HG02642 (cell line): ENCODE results near the gene CCNL1.
"Not testable (repeated sequence)": the region's sequence is repeated elsewhere in the genome, so short reads cannot be mapped to it uniquely, and the experiment has no call there.

Source experiments
- ATAC-seq: cut with Tn5 transposase; IDR thresholded peaks from one replicate; pipeline ENCODE4 v1.9.1; 2021; ENCODE audit warnings: mild to moderate bottlenecking; ENCODE audit not compliant: unreplicated experiment, poor library complexity

CCNL1 gene

DNA sequence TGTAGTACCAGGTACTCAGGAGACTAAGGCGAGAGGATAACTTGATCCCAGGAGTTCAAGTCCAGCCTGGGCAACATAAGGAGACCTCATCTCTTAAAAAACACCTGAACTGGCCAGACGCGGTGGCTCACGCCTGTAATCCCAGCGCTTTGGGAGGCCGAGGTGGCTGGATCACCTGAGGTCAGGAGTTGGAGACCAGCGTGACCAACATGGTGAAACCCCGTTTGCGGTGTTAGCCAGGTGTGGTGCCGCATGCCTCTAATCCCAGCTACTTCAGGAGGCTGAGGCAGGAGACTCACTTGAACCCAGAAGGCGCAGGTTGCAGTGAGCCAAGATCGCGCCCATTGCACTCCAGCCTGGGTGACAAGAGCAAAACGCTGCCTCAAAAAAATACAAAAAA is 13.4 kb upstream of the CCNL1 start:
- ATAC-seq = not testable (repeated sequence)

DNA sequence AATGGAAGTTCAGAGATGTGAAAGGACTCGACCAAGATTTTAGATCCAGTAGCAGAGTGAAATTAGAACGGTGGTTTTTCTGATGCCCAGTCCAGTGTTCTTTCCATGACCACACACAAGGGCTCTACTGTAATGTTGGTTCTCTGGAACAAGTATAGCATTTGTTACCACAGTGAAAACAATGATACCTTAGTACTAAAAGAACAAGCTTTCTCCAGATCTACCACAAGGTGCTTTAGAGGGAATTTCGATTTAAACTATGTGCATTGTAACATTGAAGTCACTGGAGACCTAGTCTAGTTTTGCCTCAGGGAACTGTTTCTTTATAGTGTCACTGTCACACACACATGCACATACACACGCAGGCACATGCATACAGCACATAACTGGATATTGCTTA is 12.8 kb upstream of the CCNL1 start:
- no peak for ATAC-seq

GRCh38 chr3:157170861-157171260 is 10.9 kb upstream of the CCNL1 start:
- no peak for ATAC-seq

DNA sequence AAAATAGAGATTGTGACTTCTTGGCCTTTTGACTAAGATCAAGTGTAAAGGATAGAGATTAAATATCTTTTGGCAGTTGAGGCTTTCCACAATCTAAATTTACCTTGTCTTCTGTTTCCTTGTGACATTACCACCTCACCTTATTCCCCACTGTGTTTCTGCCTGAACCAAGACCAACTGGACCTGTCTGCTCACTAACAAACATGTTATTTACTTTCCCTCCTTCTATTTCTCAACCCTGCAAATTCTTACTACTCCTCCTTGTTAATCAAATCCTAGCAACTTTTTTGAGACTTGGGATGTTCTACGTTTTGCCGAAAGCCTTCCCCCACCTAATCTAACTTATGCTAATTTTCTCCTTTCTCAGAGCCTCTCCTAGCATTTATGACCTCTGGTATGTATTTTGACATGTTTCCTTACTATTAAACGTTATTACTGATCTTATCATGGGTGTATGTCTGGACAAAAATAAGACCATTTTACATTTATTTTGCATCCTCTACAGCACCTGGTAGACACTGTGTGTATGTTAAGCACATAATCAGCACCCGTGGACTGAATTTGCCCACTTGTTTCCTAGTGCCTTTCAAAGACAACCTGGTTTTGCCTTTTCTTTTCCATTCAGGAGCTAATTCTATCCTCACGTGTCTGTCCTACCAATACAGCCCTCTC is 7.6 kb upstream of the CCNL1 start:
- ATAC-seq = no peak

GRCh38 chr3:157166561-157166960 is 6.6 kb upstream of the CCNL1 start:
- peak; percentile 73 for ATAC-seq

DNA sequence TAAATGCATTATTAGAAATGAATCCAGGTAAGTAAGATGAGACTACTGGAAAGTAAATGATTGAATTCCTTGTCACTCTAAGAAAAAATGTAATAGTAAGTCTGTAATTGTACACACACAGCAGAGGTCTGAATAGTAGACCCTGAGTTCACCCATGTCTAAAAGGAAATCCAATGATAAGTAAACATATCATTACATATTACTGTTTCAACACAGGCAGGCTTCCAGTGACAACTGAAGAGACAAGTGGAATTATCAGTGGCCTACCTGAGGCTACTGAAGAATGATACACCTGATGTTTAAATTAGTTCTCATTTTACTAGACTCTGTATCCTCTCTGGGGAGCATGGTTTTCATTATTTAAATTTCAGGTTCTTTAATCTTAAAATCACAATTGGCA is 6.2 kb upstream of the CCNL1 start:
- no peak for ATAC-seq

GRCh38 chr3:157163217-157163953 is 3.4 kb upstream of the CCNL1 start:
- no peak for ATAC-seq

DNA sequence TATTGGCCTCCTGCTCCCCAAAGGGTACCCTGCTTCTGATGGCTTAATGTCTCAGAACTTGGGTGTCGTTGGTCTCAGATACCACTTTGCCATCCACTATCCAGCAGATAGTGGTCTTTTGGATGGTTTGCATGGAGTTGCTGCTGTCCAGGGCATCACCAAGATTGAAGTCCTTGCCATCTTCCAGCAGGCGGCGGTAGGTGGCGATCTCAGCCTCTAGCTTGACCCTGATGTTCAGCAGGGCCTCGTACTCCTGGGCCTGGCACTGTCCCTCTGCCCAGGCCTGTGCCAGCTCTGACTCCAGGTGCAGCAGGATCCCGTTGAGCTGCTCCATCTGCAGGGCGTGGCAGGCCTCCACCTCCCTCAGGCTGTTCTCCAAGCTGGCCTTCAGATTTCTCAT is 2.7 kb upstream of the CCNL1 start:
- ATAC-seq = not testable (repeated sequence)

DNA sequence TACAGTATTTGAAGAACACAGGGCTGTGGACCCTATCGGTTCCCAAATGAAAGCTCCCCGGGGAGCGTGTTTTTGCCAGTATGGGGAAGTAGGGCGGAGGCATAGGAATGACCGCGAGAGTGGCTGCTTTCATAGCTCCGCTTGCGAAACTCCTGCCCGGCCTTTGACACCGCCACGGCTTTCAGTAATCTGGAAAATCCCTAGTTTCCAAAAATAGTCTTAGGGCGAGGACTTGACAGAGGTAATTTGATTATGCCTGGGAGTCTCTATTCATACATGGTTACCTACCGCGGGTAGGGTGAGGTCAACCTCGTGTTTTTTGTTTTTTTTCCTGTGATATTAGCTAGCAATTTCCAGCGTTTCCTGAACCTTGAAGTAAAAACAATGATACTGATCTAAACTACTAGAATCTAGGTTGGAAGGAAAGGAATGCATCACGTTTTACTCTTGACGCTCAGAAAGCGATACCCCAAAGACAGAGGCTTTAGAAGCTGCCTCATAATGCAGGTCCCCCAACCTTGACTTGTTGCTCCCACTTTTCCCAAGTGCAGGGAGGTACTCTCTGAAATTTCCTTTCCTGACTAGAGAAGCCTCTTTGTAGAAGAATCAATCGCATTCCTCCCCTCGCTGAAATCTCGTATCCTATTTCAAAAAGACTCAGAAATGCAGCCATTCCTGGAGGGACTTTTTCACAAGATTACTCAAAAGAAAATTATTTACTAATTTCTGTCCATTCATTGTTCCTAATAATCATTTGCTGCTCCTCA is 894 bp upstream of the CCNL1 start:
- peak; percentile 41 for ATAC-seq

DNA sequence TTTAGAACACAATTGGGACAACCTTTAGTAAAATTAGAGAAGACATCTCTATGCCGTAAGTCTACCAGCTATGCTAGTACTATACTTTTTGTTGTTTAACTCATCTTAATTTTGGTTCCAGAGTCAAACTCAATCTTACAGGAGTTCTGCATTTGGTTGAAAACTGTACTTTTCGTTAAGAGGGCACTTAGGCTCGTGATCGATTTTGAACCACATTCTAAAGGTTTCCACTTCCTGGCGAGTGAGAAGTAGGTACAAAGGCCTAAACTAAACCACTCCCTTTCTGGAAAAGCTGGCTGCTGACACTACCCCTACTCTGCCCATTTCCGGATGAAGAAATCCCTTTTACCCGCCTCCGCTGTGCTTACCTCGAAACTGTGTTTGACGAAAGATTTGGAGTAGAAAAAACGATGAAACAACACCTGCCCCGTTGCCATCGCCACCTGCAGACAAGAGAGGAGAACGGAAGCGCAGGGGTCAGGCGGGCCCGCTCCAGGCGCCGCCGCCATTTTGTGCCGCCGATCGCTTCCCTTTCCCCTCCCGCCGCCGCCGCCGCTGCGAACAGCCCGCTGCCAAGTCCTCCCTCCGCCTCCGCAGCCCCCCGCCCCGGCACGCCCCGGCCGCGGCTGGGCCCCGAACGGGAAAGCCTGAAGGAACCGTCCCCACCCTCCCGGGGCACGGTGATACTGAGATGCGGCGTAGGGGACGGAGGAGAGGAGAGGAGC is 748 bp downstream of the CCNL1 start:
- ATAC-seq = peak; percentile 59

GRCh38 chr3:157157836-157158235 is 2.1 kb downstream of the CCNL1 start:
- ATAC-seq = no peak

- ATAC-seq = no peak
Observed at GRCh38 chr3:157156837-157157635, 2.9 kb downstream of the CCNL1 start.

- ATAC-seq = no peak
Observed at GRCh38 chr3:157155591-157155990, 4.4 kb downstream of the CCNL1 start.

- no peak for ATAC-seq
Observed at GRCh38 chr3:157154563-157155330, 5.2 kb downstream of the CCNL1 start.

DNA sequence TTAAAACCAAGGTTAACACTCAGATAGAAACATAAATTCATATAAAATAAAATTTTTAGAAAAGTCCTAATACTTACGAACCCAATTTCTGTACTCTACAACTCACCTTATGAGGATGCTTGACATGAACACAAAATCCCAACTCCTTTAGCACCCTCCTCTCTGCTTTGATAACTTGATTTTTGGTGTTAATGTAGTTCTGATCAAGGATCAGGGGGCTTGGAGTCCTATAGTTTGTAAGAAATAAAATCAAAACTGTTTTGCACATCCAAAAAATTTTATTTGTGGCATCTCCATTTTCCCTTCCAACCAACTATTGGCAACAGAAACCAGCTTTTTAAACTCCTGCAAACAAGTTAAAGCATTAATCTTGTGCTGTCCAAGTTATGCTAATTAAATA is 7.0 kb downstream of the CCNL1 start:
- ATAC-seq = no peak

GRCh38 chr3:157152438-157152837 is 7.5 kb downstream of the CCNL1 start:
- no peak for ATAC-seq

- ATAC-seq = no peak
Observed at GRCh38 chr3:157151627-157152026, 8.3 kb downstream of the CCNL1 start.

- no peak for ATAC-seq
Observed at GRCh38 chr3:157151151-157151550, 8.8 kb downstream of the CCNL1 start.

- ATAC-seq = no peak
Observed at GRCh38 chr3:157149136-157149696, 10.7 kb downstream of the CCNL1 start.
